Right lobe of liver (tissue), 4 donors: Measurements from ENCODE around the gene RAB39B.
"Not testable (repeated sequence)": the region's sequence is repeated elsewhere in the genome, so short reads cannot be mapped to it uniquely, and the experiment has no call there.

Experiments used
- POLR2A ChIP-seq: fragments of 450-650 bp; IDR thresholded peaks from one replicate; pipeline ENCODE4 v1.6.1; 2017; ENCODE audit warnings: antibody characterized with exemption, mild to moderate bottlenecking
- TF ChIP-seq, protein P1 (sequence below), 4 donors: fragments of 200-600 bp in 3 of 4; fragments of 450-650 bp in 1 of 4; IDR thresholded peaks; one replicate each; pipeline versions ENCODE4 v1.5.1 to v1.8.0; 2016 to 2022; ENCODE audit warnings: antibody characterized with exemption in 4 of 4, mild to moderate bottlenecking in 2 of 4
- donor health status: DM: no; HTN: no; CAD: no.
- donor health status: DM: no; HTN: no; CAD: no.
- donor health status: DM: no; HTN: yes; CAD: no.

GRCh38 chrX:155267995-155268394 lies 3.7 kb upstream of the RAB39B start:
- TF ChIP-seq POLR2A = not testable (repeated sequence)
- TF ChIP-seq, protein P1, sequence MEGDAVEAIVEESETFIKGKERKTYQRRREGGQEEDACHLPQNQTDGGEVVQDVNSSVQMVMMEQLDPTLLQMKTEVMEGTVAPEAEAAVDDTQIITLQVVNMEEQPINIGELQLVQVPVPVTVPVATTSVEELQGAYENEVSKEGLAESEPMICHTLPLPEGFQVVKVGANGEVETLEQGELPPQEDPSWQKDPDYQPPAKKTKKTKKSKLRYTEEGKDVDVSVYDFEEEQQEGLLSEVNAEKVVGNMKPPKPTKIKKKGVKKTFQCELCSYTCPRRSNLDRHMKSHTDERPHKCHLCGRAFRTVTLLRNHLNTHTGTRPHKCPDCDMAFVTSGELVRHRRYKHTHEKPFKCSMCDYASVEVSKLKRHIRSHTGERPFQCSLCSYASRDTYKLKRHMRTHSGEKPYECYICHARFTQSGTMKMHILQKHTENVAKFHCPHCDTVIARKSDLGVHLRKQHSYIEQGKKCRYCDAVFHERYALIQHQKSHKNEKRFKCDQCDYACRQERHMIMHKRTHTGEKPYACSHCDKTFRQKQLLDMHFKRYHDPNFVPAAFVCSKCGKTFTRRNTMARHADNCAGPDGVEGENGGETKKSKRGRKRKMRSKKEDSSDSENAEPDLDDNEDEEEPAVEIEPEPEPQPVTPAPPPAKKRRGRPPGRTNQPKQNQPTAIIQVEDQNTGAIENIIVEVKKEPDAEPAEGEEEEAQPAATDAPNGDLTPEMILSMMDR (IDR thresholded peaks at IDR 0.05) = not testable (repeated sequence)
